MG63 (cell line): ENCODE data around the gene WDR18. TPM values are rescaled to one million over a fixed set of nuclear protein-coding genes. Genes with fewer than 3 reads are reported as not detected.
A peak's percentile ranks its signal among the peaks of the same experiment; 100 is the strongest.
"Not testable (repeated sequence)": the region's sequence is repeated elsewhere in the genome, so short reads cannot be mapped to it uniquely, and the experiment has no call there.

Source experiments
- DNase-seq: peaks from one replicate; pipeline ENCODE4 v3.0.0-alpha.2; 2020
- H3K27me3 ChIP-seq: fragments of 250-450 bp; sonication (Bioruptor Pico); 2 replicates; pipeline ENCODE4 v1.5.1; 2020; ENCODE audit warnings: mild to moderate bottlenecking, moderate library complexity
- H3K36me3 ChIP-seq: fragments of 250-450 bp; sonication (Bioruptor Pico); 2 replicates; pipeline ENCODE4 v1.5.1; 2020; ENCODE audit warnings: mild to moderate bottlenecking, moderate library complexity
- H3K4me3 ChIP-seq: fragments of 250-450 bp; sonication (Bioruptor Pico); 2 replicates; pipeline ENCODE4 v1.5.1; 2020; ENCODE audit warnings: mild to moderate bottlenecking, moderate library complexity
- H3K9me3 ChIP-seq: fragments of 250-450 bp; sonication (Bioruptor Pico); 2 replicates; pipeline ENCODE4 v1.5.1; 2020; ENCODE audit warnings: mild to moderate bottlenecking, moderate library complexity
- total RNA-seq: library from RNA; depleted of rRNA; stranded (reverse); fragments of >200 nt; shearing (Covaris generic); gene quantifications from 2 replicates; pipeline ENCODE4 v1.2.3, GENCODE V29; 2014; ENCODE audit warnings: low replicate concordance

WDR18 gene
- total RNA-seq, 1 experiment from 2014 or later: 61.8 TPM

DNA sequence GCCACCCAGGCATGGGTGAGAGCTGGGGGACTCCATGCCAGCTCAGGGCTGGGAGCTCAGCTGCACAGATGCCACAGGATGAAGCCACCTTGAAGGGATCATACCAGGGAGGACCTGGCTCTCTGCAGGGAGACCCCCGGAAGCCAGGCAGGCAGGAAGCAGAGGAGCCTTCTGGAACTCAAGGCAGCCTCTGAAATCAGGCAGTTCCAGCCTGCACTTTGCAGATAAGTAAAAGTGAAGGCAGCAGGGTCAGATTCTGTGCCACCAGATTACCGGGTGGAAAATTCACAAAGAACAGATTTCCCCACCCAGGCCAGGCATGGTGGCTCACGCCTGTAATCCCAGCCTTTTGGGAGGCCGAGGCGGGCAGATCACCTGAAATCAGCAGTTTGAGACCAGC, 34.2 kb downstream of the WDR18 start:
- Histone ChIP-seq H3K27me3 (no peaks in the 10 kb centered on the region), H3K4me3 (no peak overlapping the region), H3K36me3 (peaks cover 9% of the 10 kb centered on the region; the same call in 1 of the 2 replicates), H3K9me3 (no peaks in the 10 kb centered on the region)
- no peak for DNase-seq

DNA sequence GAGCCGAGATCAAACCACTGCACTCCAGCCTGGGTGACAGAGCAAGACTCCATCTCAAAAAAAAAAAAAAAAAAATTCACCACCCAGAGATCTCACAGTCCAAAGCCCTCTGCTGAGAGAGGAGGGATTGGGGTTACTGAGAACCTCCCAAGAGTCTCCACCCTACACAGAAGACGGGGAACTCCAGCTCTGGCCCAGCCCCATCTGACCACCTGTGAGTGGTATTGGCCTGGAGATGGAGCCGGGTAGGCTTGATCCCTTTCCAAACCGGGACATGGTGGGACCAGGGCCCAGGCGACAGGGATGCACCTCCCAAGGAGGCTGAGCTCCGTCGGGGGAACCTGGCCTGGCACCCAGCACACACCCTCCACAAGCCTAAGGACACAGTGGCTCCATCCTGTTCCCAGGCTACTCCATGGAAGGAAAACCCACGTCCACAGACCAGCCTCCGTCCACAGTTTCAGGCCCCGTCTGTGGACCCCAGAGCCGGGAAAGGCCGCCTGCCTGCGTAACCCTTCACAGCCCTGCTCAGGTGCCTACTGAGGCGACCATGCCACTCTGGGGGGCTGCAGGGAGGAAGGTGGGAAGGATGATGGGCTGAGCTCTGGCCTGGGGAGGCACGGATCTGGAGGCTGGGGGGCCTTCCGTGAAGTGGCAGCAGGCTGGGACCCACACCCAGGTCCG, 34.9 kb downstream of the WDR18 start:
- Histone ChIP-seq H3K27me3 (no peaks in the 10 kb centered on the region), H3K36me3 (peaks cover 9% of the 10 kb centered on the region; the same call in 1 of the 2 replicates), H3K9me3 (no peaks in the 10 kb centered on the region), H3K4me3 (peak overlapping the region; percentile 67)
- no peak for DNase-seq

DNA sequence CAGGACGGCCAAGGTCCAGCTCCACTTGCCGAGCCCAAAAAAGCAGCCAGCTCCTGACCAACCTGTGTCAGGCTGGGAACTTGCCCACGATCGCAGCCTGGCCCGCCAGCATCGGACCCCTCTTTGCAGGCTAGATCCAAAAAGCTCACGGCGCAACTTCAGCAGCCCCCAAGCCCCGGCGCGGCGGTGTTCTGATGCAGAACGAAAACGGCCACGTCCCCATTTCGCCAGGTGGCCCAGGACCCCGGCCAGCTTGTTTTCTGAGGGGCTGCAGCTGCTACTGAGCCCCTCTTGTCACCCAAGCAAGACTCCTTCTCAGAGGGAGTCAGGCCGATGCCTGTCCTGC, 35.4 kb downstream of the WDR18 start:
- DNase-seq: no peak
- Histone ChIP-seq H3K36me3 (peaks cover 9% of the 10 kb centered on the region; the same call in 1 of the 2 replicates), H3K27me3 (no peaks in the 10 kb centered on the region), H3K4me3 (peak overlapping the region; percentile 67), H3K9me3 (no peaks in the 10 kb centered on the region)

DNA sequence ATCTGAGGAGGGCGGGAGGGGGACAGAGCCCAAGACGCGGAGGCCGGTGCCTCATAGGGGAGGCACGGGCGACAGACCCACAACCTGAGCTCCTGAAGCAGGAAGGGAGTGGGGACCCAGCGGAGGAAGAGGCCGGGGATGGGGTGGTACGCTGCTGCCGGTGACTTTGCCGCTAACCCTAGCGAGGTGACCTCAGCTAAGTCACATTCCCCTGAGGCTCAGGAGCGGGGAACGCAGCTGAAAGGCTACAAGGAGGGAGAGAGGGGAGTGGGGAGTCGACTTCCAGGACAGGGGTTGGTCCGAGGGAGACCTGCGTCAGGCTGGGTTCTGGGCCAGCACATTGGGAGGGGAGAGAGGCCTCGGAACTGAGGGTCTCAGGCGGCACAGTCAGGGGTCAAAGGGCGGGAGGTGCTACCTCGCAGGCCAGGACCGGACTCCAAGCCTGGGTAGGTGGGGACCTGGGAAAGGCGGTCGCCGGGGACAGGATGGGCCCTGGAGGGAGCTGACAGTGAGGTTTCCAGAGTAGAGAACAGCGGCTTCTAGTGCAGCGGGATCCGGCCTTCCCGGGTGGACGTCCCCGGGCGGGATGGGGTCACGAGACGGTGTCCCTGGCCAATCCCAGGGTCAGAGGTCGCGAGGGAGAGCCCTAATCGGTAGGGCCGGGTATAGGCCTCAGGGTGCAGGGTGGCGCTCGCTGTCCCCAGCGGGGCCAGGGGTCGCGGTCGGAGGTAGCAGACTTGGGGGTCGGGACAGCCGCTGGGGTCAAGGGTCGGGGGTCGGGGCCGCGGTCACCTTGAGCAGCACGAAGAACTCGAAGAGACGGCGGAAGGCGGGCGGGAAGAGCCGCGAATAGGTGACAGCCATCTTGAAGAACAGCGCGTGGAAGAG, 36.1 kb downstream of the WDR18 start:
- Histone ChIP-seq H3K27me3 (no peaks in the 10 kb centered on the region), H3K4me3 (peak overlapping the region; percentile 67)

DNA sequence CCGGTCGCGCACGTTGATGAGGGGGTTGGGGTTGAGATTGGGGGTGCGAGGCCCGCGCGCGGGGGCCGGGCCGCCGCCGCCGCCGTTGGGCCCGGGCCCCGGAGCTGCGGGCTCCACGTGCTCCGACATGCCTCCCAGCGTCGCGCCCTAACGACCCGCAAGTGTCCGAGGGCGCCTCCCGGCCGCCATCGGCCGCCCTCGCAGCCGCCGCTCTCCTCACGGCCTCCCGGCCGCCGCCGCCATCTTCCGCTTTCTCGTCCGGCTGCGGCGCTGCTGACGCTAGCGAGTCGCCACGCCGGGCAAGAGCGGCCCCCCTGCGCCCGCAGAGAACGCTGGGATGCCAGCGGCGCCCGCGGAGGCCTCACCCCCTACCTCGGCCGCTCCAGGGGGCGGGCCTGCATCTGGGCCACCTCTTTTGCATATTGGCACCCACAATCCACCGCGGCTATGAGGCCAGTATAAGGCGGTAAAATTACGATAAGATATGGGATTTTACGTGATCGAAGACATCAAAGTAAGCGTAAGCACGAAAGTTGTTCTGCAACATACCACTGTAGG, 36.8 kb downstream of the WDR18 start, which contains the start of gene TMEM259:
Gene TMEM259 (minus strand): TSS at position 256 of the 558 bp plus-strand sequence. CDS start 127 bp downstream, at position 129.
- Histone ChIP-seq H3K36me3 (peaks cover 9% of the 10 kb centered on the region; the same call in 1 of the 2 replicates), H3K27me3 (no peaks in the 10 kb centered on the region), H3K4me3 (peak within 1 kb of the TSS; percentile 67), H3K9me3 (no peaks in the 10 kb centered on the region)
- DNase-seq: peak; percentile 93

More for the DNA sequence above, 36.1 kb downstream of the WDR18 start:
- DNase-seq: no peak
- H3K36me3 ChIP-seq: peaks cover 9% of the 10 kb centered on the region; the same call in 1 of the 2 replicates
- no peaks in the 10 kb centered on the region for H3K9me3 ChIP-seq

DNA sequence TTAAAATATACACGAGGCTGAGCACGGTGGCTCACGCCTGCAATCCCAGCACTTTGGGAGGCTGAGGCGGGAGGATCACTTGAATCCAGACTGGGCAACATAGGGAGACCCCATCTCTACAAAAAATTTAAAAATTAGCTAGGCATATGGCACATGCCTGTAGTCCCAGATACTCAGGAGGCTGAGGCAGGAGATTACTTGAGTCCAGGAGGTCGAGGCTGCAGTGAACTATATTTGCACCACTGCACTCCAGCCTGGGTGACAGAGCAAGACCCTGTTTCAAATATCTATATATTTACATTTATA, 39.7 kb downstream of the WDR18 start:
- H3K27me3 ChIP-seq, H3K9me3 ChIP-seq, DNase-seq, H3K36me3 ChIP-seq, H3K4me3 ChIP-seq: not testable (repeated sequence)

DNA sequence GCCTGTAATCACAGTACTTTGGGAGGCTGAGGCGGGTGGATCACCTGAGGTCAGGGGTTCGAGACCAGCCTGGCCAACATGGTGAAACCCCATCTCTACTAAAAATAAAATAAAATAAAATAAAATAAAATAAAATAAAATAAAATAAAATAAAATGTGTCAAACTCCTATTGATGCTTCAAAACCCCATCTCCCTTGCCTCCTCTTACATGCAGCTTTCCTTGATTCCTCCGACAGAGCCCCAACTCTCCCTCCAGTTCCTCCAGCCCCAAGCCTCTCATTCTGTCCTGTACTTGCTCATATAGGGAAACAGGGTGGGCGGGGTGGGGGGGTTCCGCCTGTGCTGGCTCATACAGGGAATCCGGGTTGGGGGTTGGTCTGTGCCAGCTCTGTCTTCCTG, 40.9 kb downstream of the WDR18 start:
- H3K36me3 ChIP-seq, DNase-seq, H3K9me3 ChIP-seq, H3K27me3 ChIP-seq, H3K4me3 ChIP-seq: not testable (repeated sequence)

DNA sequence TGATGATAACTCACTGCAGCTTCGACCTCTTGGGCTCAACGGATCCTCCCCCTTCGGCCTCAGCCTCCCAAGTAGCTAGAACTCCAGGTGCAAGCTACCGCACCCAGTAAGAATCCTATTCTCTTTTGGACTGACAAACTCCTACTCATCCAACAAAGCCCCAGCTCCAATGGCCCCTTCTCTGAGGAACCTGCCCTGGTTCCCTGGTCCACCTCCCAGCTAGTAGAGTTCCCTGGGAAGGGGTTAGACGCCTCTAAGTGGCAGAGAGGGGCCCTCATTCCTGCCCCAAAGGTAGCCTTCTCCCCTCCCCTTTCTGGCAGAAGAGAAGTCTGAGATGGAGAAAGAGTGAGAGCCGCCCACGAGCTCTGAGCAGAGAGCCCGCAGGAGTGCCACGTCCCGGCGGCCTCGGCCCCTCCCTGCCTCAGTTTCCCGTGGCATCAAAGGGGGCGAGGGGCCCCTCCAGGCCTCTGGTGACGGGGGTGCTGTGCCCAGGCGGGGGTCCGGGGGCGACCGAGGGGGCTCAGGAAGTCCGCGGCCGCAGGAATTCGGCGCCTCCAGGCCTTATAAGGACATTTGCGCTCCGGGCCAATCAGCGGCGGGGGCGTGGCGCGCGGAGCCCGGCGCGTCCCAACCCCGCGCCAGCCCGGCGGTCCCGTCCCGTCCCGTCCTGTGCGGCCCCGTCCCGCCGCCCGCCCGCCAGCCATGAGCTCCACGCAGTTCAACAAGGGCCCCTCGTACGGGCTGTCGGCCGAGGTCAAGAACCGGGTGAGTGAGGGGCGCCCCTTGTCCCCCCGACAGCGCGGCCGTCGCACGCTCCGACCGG, 42.0 kb downstream of the WDR18 start, which contains the start of gene CNN2:
Gene CNN2 (plus strand): TSS at position 649 of the 823 bp plus-strand sequence. CDS start 54 bp downstream, at position 703.
- Histone ChIP-seq H3K27me3 (no peaks in the 10 kb centered on the region), H3K4me3 (peak within 1 kb of the TSS; percentile 79), H3K9me3 (no peaks in the 10 kb centered on the region), H3K36me3 (peaks cover 2% of the 10 kb centered on the region; the same call in 1 of the 2 replicates)
- DNase-seq: peak; percentile 72

DNA sequence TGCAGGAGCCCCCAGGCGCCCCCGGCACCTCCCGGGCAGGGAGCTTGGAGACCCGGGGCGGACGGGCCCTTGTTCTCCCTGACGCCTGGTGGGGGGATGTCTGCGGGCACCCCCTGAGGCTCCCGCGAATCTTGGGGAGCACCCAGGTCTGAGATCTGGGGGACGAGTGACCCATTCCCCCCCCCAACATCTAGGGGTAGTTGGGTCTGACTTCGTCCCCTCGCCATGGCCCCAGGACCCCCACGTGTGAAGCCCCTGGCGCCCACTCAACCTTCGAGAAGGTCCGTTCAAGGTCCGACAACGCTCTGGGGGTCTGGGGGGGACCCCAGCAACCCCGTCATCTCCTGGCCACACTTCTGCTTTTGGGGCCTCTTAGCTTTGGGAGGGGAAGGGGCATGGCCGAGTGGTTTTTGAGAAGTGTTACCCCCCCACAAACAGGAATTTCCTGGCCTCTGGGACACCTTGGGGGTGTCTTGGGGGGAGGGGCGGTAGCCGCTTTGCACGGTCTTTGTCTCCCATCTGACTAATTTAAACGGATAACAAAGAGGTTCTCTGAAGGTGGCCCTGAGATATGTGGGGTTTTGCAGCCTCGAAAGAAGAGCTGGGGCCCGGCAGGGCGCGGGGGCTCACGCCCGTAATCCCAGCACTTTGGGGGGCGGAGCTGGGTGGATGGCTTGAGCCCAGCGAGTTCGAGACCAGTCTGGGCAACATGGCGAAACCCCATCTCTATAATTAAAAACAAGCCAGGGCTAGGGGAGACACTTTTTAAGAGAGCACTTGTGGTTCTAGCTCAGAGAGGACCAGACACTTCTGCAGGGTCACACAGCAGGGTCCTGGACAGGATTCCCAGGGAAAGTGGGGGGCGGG, 42.9 kb downstream of the WDR18 start:
- peaks cover 2% of the 10 kb centered on the region; the same call in 1 of the 2 replicates for H3K36me3 ChIP-seq
- peak overlapping the region; percentile 79 for H3K4me3 ChIP-seq
- H3K9me3 ChIP-seq: no peaks in the 10 kb centered on the region
- DNase-seq: no peak
- H3K27me3 ChIP-seq: no peaks in the 10 kb centered on the region

DNA sequence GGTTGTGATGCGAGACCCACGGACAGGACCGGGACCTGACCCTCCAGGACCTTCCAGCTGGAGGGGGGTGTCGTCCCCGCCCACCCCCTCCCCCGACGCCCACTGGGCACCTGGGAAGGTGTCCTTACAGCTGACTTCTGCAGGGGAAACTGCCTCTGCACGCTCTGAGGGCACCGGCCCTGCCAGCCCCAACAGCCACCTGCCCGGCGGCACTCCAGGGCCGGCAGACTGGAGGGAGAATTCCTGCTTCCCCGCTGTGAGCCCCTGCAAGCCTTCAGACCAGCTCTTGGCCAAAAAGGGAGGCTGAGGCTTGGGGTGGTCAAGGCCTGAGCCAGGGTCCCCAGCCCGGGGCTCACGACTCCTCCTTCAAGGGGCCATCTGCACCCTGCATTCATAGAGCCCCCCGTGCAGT, 43.5 kb downstream of the WDR18 start:
- DNase-seq: no peak
- Histone ChIP-seq H3K9me3 (no peaks in the 10 kb centered on the region), H3K36me3 (peaks cover 9% of the 10 kb centered on the region), H3K4me3 (peak overlapping the region; percentile 79), H3K27me3 (no peaks in the 10 kb centered on the region)

DNA sequence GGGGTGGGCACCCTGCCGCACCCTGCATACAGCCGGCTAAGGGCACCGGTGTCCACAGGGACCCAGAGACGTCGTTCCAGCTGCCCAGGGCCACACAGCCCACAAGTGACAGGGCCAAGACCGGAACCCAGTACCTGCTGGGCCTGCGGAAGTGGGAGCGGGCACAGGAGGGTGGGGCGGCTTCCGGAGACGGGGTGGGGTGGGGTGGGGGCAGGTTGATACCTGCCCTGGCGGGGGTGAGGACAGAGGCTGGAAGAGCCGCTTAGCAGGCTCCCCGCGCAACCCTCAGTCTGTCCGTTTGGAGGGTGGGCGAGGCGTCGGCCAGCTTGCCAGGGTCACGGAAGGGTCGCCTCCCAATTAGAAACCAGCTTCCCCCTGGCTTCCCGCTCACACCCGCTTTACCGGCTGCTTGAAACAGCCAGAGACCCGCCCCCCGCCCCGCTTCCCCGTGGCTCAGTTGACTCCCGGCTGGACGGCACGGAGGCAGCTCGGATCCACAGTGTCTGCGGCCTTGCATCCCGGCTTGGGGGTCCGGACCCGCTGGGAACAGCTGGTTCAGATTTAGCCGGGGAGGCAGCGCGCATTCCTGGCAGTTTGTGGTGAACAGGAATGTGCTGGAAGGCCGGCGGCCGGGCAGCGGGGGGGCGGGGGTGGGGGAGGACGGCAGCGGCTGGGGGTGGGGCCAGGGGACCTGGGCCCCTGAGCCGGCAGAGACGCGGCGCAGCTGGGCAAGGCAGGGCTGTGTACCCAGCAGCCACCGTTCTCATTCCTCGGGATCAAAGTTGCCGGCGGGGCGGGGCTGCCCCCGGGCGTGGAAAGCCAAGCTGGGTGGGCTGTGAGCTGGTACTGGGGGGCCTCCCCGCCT, 44.1 kb downstream of the WDR18 start:
- H3K9me3 ChIP-seq: no peaks in the 10 kb centered on the region
- DNase-seq: peak; percentile 78
- peaks cover 14% of the 10 kb centered on the region for H3K36me3 ChIP-seq
- peak overlapping the region; percentile 79 for H3K4me3 ChIP-seq
- H3K27me3 ChIP-seq: no peaks in the 10 kb centered on the region

DNA sequence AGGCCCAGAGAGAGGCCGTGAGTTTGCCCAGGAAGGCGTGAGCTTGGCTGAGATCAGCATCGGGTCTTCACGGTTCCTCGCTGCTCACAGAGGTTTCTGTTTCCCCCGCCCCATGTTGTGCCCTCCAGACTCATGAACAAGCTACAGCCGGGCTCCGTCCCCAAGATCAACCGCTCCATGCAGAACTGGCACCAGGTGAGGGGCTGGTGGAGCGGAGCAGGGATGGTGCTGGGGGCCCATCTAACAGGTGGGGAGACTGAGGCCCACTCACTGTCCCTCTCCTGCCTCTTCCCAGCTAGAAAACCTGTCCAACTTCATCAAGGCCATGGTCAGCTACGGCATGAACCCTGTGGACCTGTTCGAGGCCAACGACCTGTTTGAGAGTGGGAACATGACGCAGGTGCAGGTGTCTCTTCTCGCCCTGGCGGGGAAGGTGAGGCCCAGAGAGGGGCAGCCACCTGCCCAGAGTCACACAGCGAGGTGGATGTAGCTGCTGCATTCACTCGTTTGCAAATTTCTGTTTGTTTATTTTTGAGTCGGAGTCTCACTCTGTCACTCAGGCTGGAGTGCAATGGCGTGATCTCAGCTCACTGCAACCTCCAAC, 48.2 kb downstream of the WDR18 start:
- no peak overlapping the region for H3K4me3 ChIP-seq
- H3K36me3 ChIP-seq: peaks cover 14% of the 10 kb centered on the region
- H3K27me3 ChIP-seq: no peaks in the 10 kb centered on the region
- no peaks in the 10 kb centered on the region for H3K9me3 ChIP-seq
- DNase-seq: no peak

DNA sequence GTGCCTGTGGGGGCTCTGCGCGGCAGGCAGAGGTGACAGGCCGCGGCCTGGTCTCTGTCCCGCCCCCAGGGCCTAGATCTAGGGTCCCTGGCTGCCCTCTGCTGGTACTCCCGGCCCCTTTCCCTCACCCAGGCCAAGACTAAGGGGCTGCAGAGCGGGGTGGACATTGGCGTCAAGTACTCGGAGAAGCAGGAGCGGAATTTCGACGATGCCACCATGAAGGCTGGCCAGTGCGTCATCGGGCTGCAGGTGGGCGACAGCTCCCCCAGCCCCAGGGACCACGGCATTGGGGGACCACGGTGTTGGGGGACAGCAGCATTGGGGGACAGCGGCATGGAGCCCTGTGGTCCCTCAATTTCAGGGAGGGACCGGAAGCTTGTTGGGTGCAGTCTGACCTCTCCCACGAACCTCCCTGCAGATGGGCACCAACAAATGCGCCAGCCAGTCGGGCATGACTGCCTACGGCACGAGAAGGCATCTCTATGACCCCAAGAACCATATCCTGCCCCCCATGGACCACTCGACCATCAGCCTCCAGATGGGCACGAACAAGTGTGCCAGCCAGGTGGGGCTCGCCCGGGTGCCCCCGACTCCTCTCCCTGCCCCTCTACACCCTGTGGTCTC, 52.0 kb downstream of the WDR18 start:
- DNase-seq: no peak
- Histone ChIP-seq H3K4me3 (no peak overlapping the region), H3K36me3 (peaks cover 12% of the 10 kb centered on the region), H3K27me3 (no peaks in the 10 kb centered on the region), H3K9me3 (no peaks in the 10 kb centered on the region)

DNA sequence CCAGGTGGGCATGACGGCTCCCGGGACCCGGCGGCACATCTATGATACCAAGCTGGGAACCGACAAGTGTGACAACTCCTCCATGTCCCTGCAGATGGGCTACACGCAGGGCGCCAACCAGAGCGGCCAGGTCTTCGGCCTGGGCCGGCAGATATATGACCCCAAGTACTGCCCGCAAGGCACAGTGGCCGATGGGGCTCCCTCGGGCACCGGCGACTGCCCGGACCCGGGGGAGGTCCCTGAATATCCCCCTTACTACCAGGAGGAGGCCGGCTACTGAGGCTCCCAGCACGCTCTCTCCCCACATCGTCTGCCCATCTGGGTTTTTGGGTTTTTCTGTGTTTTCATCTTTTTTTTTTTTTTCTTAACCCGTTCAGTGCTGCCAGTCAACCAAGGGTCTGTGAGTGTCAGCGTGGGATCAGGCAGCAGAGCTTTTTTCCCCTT, 53.5 kb downstream of the WDR18 start:
- no peaks in the 10 kb centered on the region for H3K9me3 ChIP-seq
- no peak overlapping the region for H3K4me3 ChIP-seq
- peaks cover 6% of the 10 kb centered on the region for H3K36me3 ChIP-seq
- no peak for DNase-seq
- no peaks in the 10 kb centered on the region for H3K27me3 ChIP-seq
